Measurements from ENCODE around the gene PLOD2.

The PLOD2 gene

GRCh38 chr3:146160964-146161662, at the start of gene PLOD2:
Gene PLOD2, minus strand, starts transcription at chr3:146161184. Its CDS starts 195 bp downstream, at chr3:146160989.
- no peak for DNase-seq

- DNase-seq, result no peak
Observed at GRCh38 chr3:146209371-146209770, 48.4 kb upstream of the PLOD2 start.

- DNase-seq, result no peak
Observed at GRCh38 chr3:146203776-146204175, 42.8 kb upstream of the PLOD2 start.

GRCh38 chr3:146200461-146201220, 39.7 kb upstream of the PLOD2 start:
- DNase-seq, result no peak

- DNase-seq, result no peak
Observed at GRCh38 chr3:146199762-146200161, 38.8 kb upstream of the PLOD2 start.

- DNase-seq, result no peak
Observed at GRCh38 chr3:146196789-146197188, 35.8 kb upstream of the PLOD2 start.

- no peak for DNase-seq
Observed at GRCh38 chr3:146195605-146196004, 34.6 kb upstream of the PLOD2 start.

GRCh38 chr3:146195030-146195429, 34.0 kb upstream of the PLOD2 start:
- no peak for DNase-seq

- DNase-seq, result no peak
Observed at GRCh38 chr3:146191051-146191450, 30.1 kb upstream of the PLOD2 start.

- DNase-seq, result peak; percentile 82
Observed at GRCh38 chr3:146189519-146190173, 28.7 kb upstream of the PLOD2 start.

- DNase-seq, result no peak
Observed at GRCh38 chr3:146187334-146187950, 26.5 kb upstream of the PLOD2 start.

- DNase-seq, result no peak
Observed at GRCh38 chr3:146184241-146185015, 23.4 kb upstream of the PLOD2 start.

GRCh38 chr3:146181216-146181615, 20.2 kb upstream of the PLOD2 start:
- no peak for DNase-seq

GRCh38 chr3:146180376-146180775, 19.4 kb upstream of the PLOD2 start:
- DNase-seq, result no peak

- DNase-seq, result no peak
Observed at GRCh38 chr3:146178006-146178689, 17.2 kb upstream of the PLOD2 start.

GRCh38 chr3:146177519-146177918, 16.5 kb upstream of the PLOD2 start:
- DNase-seq, result no peak

- no peak for DNase-seq
Observed at GRCh38 chr3:146177072-146177471, 16.1 kb upstream of the PLOD2 start.

- DNase-seq, result no peak
Observed at GRCh38 chr3:146172586-146172985, 11.6 kb upstream of the PLOD2 start.

GRCh38 chr3:146170591-146170990, 9.6 kb upstream of the PLOD2 start:
- no peak for DNase-seq

- DNase-seq, result no peak
Observed at GRCh38 chr3:146169891-146170290, 8.9 kb upstream of the PLOD2 start.

- no peak for DNase-seq
Observed at GRCh38 chr3:146166826-146167225, 5.8 kb upstream of the PLOD2 start.

- DNase-seq, result no peak
Observed at GRCh38 chr3:146166415-146166821, 5.4 kb upstream of the PLOD2 start.
